ENCODE results near the gene NACC1. TPM values are rescaled to one million over a fixed set of nuclear protein-coding genes. Genes with fewer than 3 reads are reported as not detected.

The NACC1 gene
- total and polyA plus RNA-seq, 2 experiments from 2014 or later = 11.1 to 35.0 TPM

DNA sequence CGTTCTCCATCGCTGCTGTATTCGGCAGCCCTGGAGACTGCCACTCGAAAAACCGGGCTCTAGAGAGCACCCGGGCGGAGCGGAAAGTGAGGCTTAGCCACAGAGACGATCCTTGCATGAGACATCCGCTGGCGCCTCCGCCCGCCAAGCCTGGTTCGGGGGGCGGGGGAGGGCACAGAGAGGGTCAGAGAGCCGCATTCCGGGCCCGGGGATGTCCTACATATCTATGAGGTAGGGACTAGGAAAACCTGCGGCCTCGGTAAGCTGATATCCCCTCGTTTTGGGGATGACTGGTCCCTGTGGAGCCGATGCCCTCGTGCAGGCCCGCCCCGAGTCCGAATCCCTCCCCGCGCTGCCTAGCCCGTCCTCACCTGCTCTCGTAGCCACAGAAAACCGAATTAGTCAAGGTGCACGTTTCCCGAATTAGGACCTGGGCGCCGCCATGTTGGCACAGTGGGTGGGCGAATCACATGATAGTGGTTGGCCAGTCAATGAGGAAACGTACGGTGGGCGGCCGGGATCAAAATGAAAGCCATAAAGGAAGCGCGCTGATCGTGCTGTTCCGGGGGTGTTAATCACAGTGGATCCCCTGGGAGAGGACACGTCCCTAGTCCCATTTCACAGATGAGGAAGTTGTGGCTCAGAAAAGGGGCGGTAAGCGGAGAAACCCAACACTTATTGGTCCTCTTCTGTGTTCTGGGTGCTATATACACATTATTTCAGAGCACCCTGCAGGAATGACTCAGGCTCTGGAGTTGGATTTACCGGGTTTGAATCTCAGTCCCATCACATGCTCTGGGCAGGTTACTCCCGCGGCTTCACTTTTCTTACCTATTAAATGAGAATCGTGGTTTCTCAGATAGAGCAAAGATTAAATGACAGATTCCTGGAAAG is 1.5 kb upstream of the NACC1 start, which contains the start of gene TRMT1:
TRMT1 (minus strand) TSS at position 459 of the 894 bp plus-strand sequence; CDS start at position 118, 341 bp downstream.
- no peaks in the 10 kb centered on the region for H3K9me3 ChIP-seq (ENCODE audit: low read depth)
- peak; percentile 94 for DNase-seq (ENCODE audit: low spot score)
- peaks cover 48% of the 10 kb centered on the region for H3K79me2 ChIP-seq
- H3K4me3 ChIP-seq = peak within 1 kb of the TSS; percentile 62
- H3K4me1 ChIP-seq (ENCODE audit: insufficient read depth) = peaks cover 31% of the 10 kb centered on the region
- H2AFZ ChIP-seq = peak within 1 kb of the TSS; percentile 81
- H3K36me3 ChIP-seq (replicated peaks; ENCODE audit: insufficient read depth, low read depth) = no peaks in the 10 kb centered on the region
- under 1% methylated on average over 51 of the region's 51 CpGs for WGBS (ENCODE audit: low lambda C conversion rate, missing lambda C conversion rate)
- H3K9me2 ChIP-seq (replicated peaks; ENCODE audit: insufficient read depth) = no peaks in the 10 kb centered on the region
- TF ChIP-seq, protein P1, sequence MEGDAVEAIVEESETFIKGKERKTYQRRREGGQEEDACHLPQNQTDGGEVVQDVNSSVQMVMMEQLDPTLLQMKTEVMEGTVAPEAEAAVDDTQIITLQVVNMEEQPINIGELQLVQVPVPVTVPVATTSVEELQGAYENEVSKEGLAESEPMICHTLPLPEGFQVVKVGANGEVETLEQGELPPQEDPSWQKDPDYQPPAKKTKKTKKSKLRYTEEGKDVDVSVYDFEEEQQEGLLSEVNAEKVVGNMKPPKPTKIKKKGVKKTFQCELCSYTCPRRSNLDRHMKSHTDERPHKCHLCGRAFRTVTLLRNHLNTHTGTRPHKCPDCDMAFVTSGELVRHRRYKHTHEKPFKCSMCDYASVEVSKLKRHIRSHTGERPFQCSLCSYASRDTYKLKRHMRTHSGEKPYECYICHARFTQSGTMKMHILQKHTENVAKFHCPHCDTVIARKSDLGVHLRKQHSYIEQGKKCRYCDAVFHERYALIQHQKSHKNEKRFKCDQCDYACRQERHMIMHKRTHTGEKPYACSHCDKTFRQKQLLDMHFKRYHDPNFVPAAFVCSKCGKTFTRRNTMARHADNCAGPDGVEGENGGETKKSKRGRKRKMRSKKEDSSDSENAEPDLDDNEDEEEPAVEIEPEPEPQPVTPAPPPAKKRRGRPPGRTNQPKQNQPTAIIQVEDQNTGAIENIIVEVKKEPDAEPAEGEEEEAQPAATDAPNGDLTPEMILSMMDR (IDR thresholded peaks at IDR 0.05; ENCODE audit: poor library complexity) = no peak
- TF ChIP-seq EZH2 (IDR thresholded peaks at IDR 0.05; ENCODE audit: borderline replicate concordance) = no peak
- TF ChIP-seq EZH2phosphoT487 (IDR thresholded peaks at IDR 0.05; ENCODE audit: low read depth, severe bottlenecking, unreplicated experiment) = no peak
- peaks cover 16% of the 10 kb centered on the region for H4K20me1 ChIP-seq (ENCODE audit: insufficient read depth, poor library complexity, severe bottlenecking)
- no peaks in the 10 kb centered on the region for H3K27me3 ChIP-seq
- H3K4me2 ChIP-seq = peak within 1 kb of the TSS; percentile 94
- H3K27ac ChIP-seq = peak within 1 kb of the TSS; percentile 59

DNA sequence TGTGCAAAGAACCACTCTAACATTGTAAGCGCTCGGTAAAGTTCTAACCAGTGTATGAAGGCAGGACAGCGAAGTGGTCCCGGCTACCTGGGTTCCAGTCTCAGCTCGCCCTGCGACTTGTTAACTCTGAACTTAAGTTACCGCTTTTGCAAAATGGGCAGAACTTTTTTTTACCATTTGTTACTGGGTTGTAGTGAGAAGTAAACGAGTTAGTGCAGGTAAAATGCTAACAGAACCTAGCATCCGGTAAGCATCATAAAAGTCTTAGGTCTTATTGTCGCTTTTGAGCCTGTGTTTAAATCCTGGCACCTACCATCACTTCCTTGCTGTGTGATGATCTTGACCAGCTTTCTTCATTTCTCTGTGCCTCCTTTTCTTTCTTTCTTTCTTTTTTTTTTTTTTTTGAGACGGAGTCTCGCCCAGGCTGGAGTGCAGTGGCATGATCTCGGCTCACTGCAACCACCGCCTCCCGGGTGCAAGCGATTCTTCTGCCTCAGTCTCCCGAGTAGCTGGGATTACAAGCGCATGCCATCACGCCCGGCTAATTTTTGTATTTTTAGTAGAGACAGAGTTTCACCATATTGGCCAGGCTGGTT is 790 bp upstream of the NACC1 start:
- Histone ChIP-seq H3K27me3 (no peaks in the 10 kb centered on the region), H3K4me1 (ENCODE audit: insufficient read depth) (peaks cover 37% of the 10 kb centered on the region), H3K36me3 (replicated peaks; ENCODE audit: insufficient read depth, low read depth) (no peaks in the 10 kb centered on the region), H4K20me1 (ENCODE audit: insufficient read depth, poor library complexity, severe bottlenecking) (peaks cover 21% of the 10 kb centered on the region), H3K27ac (peak overlapping the region; percentile 59), H3K4me3 (peak overlapping the region; percentile 62), H3K9me3 (ENCODE audit: low read depth) (no peaks in the 10 kb centered on the region), H3K4me2 (peak overlapping the region; percentile 94), H3K9me2 (replicated peaks; ENCODE audit: insufficient read depth) (no peaks in the 10 kb centered on the region), H2AFZ (peak overlapping the region; percentile 81), H3K79me2 (peaks cover 55% of the 10 kb centered on the region)
- DNase-seq (ENCODE audit: low spot score) = no peak
- TF ChIP-seq EZH2 (IDR thresholded peaks at IDR 0.05; ENCODE audit: borderline replicate concordance) = no peak
- TF ChIP-seq EZH2phosphoT487 (IDR thresholded peaks at IDR 0.05; ENCODE audit: low read depth, severe bottlenecking, unreplicated experiment) = no peak
- TF ChIP-seq, protein P1 (IDR thresholded peaks at IDR 0.05; ENCODE audit: poor library complexity) = no peak
- WGBS (ENCODE audit: low lambda C conversion rate, missing lambda C conversion rate) = 39% methylated on average over 20 of the region's 20 CpGs

DNA sequence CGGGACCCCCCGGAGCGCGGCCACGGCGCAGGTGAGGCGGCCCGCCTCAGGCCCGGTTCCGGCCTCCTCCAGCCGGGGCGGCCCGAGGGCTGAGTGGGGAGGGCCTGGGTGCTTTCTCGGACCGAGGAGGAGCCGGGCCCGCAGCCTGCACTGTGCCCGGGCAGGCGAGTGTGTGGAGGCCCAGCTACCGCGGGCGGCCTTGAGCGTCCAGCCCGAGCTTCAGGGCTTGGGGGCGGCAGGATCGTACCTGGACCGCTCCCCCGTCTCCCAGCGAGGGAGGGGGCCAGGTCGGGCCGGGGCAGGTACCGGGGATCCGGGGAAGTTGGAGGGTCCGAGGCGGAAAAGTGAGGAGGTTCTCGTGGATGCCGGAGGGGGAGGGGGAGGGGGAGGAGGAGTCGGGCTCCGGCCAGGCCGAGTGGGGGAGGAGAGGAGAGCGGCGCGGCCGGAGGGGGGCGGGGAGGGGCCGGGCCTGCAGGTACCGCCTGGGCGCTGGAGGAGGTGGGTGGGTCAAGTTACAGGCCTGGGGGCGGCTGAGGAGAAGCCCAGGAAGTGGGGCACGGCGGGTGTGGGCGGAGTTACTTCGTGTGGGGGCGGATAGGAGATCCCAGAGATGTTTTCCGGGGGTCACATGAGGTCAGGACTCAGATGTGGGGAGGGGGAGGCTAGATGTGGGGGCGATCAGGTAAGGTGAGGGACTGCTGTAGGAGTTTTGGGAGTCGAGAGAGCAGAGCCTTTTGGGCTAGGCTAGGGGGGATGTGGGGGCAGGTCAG is 545 bp downstream of the NACC1 start:
- Histone ChIP-seq H3K9me2 (replicated peaks; ENCODE audit: insufficient read depth) (no peaks in the 10 kb centered on the region), H3K79me2 (peaks cover 68% of the 10 kb centered on the region), H3K4me2 (peak overlapping the region; percentile 86), H3K27ac (peak overlapping the region; percentile 89), H3K27me3 (no peaks in the 10 kb centered on the region), H4K20me1 (ENCODE audit: insufficient read depth, poor library complexity, severe bottlenecking) (peaks cover 35% of the 10 kb centered on the region), H3K4me3 (peak overlapping the region; percentile 99), H2AFZ (peak overlapping the region; percentile 56), H3K4me1 (ENCODE audit: insufficient read depth) (peaks cover 39% of the 10 kb centered on the region), H3K36me3 (replicated peaks; ENCODE audit: insufficient read depth, low read depth) (no peaks in the 10 kb centered on the region), H3K9me3 (ENCODE audit: low read depth) (no peaks in the 10 kb centered on the region)
- 0% methylated on average over 10 of the region's 57 CpGs for WGBS (ENCODE audit: low lambda C conversion rate, missing lambda C conversion rate)
- DNase-seq (ENCODE audit: low spot score) = peak; percentile 85
- TF ChIP-seq, protein P1 (IDR thresholded peaks at IDR 0.05; ENCODE audit: poor library complexity) = no peak
- TF ChIP-seq EZH2 (IDR thresholded peaks at IDR 0.05; ENCODE audit: borderline replicate concordance) = no peak

Data from hepatocyte (in vitro differentiated cells).